MG63 (cell line): ENCODE results near the gene PREX1. TPM values are rescaled to one million over a fixed set of nuclear protein-coding genes. Genes with fewer than 3 reads are reported as not detected.
A peak's percentile ranks its signal among the peaks of the same experiment; 100 is the strongest.

ENCODE experiments used
- DNase-seq: peaks from one replicate; pipeline ENCODE4 v3.0.0-alpha.2; 2020
- H3K27me3 ChIP-seq: fragments of 250-450 bp; sonication (Bioruptor Pico); 2 replicates; pipeline ENCODE4 v1.5.1; 2020; ENCODE audit warnings: mild to moderate bottlenecking, moderate library complexity
- H3K36me3 ChIP-seq: fragments of 250-450 bp; sonication (Bioruptor Pico); 2 replicates; pipeline ENCODE4 v1.5.1; 2020; ENCODE audit warnings: mild to moderate bottlenecking, moderate library complexity
- H3K4me3 ChIP-seq: fragments of 250-450 bp; sonication (Bioruptor Pico); 2 replicates; pipeline ENCODE4 v1.5.1; 2020; ENCODE audit warnings: mild to moderate bottlenecking, moderate library complexity
- H3K9me3 ChIP-seq: fragments of 250-450 bp; sonication (Bioruptor Pico); 2 replicates; pipeline ENCODE4 v1.5.1; 2020; ENCODE audit warnings: mild to moderate bottlenecking, moderate library complexity
- total RNA-seq: library from RNA; depleted of rRNA; stranded (reverse); fragments of >200 nt; shearing (Covaris generic); gene quantifications from 2 replicates; pipeline ENCODE4 v1.2.3, GENCODE V29; 2014; ENCODE audit warnings: low replicate concordance

PREX1 gene
- total RNA-seq, 1 experiment from 2014 or later: 5.8 TPM

GRCh38 chr20:48689874-48690571, 137.8 kb downstream of the PREX1 start:
- Histone ChIP-seq H3K9me3 (no peaks in the 10 kb centered on the region), H3K4me3 (no peak overlapping the region), H3K36me3 (no peaks in the 10 kb centered on the region), H3K27me3 (no peaks in the 10 kb centered on the region)
- no peak for DNase-seq

- no peaks in the 10 kb centered on the region for H3K36me3 ChIP-seq
- DNase-seq: no peak
These were observed 138.4 kb downstream of the PREX1 start for GRCh38 chr20:48689388-48689787.

GRCh38 chr20:48688579-48688978, 139.2 kb downstream of the PREX1 start:
- no peaks in the 10 kb centered on the region for H3K9me3 ChIP-seq
- no peak for DNase-seq
- H3K4me3 ChIP-seq: no peak overlapping the region
- H3K27me3 ChIP-seq: no peaks in the 10 kb centered on the region
- H3K36me3 ChIP-seq: no peaks in the 10 kb centered on the region

More at GRCh38 chr20:48689388-48689787, 138.4 kb downstream of the PREX1 start:
- Histone ChIP-seq H3K9me3 (no peaks in the 10 kb centered on the region), H3K4me3 (no peak overlapping the region), H3K27me3 (no peaks in the 10 kb centered on the region)

DNA sequence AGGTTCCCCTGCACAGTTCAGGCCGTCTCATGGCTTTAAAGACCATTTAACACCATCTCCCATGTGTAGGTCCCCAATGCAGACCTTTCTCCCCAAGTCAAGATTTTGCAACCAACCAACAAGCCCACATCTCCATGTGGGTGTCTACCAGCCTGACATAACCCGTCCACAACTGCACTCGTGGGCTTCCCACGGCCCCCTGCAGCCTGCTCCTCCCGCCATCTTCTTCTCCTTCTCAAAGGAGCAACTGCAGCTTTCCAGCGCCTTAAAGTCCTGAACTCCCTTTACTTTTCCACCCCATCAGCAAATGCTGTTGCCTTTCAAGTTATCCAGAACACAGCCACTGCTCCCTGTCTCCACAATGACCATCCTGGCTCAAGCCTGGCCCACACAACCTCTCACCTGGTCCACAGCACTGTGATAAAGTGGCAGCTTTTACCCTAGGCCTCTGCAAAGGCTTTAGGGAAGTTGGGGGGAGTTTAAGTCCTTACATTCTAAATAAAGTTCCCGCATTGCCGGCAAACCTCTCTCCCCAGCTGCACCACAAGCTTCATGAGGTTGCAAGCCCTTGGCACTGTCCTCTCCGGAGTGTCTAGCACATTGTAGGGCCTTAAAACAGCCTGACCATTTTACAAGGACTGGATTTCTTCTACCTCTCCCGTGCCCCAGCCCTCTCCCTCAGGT, 140.5 kb downstream of the PREX1 start:
- no peak overlapping the region for H3K4me3 ChIP-seq
- no peaks in the 10 kb centered on the region for H3K27me3 ChIP-seq
- H3K36me3 ChIP-seq: no peaks in the 10 kb centered on the region
- no peak for DNase-seq
- no peaks in the 10 kb centered on the region for H3K9me3 ChIP-seq

GRCh38 chr20:48686238-48687116, 141.3 kb downstream of the PREX1 start:
- Histone ChIP-seq H3K36me3 (no peaks in the 10 kb centered on the region), H3K27me3 (no peaks in the 10 kb centered on the region), H3K4me3 (no peak overlapping the region), H3K9me3 (no peaks in the 10 kb centered on the region)
- peak; percentile 97 for DNase-seq

GRCh38 chr20:48685300-48685699, 142.5 kb downstream of the PREX1 start:
- H3K9me3 ChIP-seq: no peaks in the 10 kb centered on the region
- H3K4me3 ChIP-seq: no peak overlapping the region
- H3K27me3 ChIP-seq: no peaks in the 10 kb centered on the region
- no peaks in the 10 kb centered on the region for H3K36me3 ChIP-seq
- DNase-seq: no peak

GRCh38 chr20:48684501-48685041, 143.2 kb downstream of the PREX1 start:
- Histone ChIP-seq H3K36me3 (no peaks in the 10 kb centered on the region), H3K4me3 (no peak overlapping the region), H3K27me3 (no peaks in the 10 kb centered on the region), H3K9me3 (no peaks in the 10 kb centered on the region)
- no peak for DNase-seq

DNA sequence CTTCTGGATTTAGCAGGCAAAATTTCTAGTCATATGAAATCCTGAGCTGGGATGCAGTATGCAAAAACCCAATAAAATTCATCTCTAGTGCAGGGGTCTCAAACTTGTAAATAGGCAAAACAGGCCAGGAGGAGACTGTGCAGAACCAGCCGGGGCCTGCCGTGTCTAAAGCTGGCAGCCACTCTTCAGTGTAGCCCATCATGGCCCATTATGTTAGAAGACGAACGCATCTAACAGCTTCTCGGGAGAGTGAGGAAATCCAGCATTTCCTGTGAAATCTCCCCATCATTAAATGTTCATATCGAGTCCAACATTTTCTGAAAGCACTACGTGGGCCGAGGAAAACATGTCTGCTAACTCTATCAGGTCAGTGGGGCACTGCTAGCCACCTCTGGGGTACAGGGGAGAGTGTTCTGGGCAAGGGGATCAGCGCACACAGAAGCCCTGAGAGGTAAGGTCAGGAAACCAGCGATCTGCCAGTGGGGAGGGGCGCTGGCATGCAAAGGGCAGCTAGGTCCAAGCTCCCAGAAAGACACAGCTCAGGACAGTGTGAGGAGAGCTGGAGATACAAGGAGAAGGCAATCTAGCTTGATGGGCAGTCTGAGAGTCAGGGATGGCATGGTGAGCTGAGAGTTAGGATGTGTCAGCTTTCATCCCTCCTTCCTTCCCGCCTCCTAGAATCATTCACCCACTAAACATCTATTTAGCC, 144.2 kb downstream of the PREX1 start:
- Histone ChIP-seq H3K27me3 (no peaks in the 10 kb centered on the region), H3K36me3 (no peaks in the 10 kb centered on the region), H3K9me3 (no peaks in the 10 kb centered on the region), H3K4me3 (no peak overlapping the region)
- DNase-seq: no peak

GRCh38 chr20:48682529-48683363, 145.1 kb downstream of the PREX1 start:
- peak; percentile 37 for DNase-seq
- Histone ChIP-seq H3K27me3 (no peaks in the 10 kb centered on the region), H3K9me3 (no peaks in the 10 kb centered on the region), H3K4me3 (no peak overlapping the region), H3K36me3 (no peaks in the 10 kb centered on the region)

- DNase-seq: no peak
- H3K9me3 ChIP-seq: no peaks in the 10 kb centered on the region
- H3K4me3 ChIP-seq: no peak overlapping the region
- H3K27me3 ChIP-seq: no peaks in the 10 kb centered on the region
- no peaks in the 10 kb centered on the region for H3K36me3 ChIP-seq
These were observed 145.8 kb downstream of the PREX1 start for GRCh38 chr20:48681873-48682426.

GRCh38 chr20:48681201-48681872, 146.5 kb downstream of the PREX1 start:
- H3K27me3 ChIP-seq: no peaks in the 10 kb centered on the region
- no peaks in the 10 kb centered on the region for H3K36me3 ChIP-seq
- DNase-seq: no peak
- H3K9me3 ChIP-seq: no peaks in the 10 kb centered on the region
- H3K4me3 ChIP-seq: no peak overlapping the region

DNA sequence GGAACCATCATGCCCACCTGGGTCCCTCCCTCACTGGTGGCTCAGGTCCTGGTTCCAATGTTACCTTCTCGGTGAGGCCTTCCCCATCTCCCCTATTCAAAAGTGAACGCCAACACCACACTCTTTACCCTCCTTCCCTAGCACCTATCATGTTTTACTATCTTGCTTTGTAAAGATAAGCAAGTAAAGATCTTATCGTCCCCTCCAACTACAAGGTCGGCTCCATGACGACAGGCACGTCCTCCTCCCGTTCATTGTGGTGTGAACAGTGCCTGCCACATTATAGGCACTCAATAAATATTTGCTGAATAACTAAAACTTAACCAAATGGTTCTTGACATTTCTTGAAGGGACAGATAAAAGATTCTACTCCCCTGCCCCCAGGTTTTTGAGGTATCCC, 147.1 kb downstream of the PREX1 start:
- no peak overlapping the region for H3K4me3 ChIP-seq
- no peaks in the 10 kb centered on the region for H3K9me3 ChIP-seq

DNA sequence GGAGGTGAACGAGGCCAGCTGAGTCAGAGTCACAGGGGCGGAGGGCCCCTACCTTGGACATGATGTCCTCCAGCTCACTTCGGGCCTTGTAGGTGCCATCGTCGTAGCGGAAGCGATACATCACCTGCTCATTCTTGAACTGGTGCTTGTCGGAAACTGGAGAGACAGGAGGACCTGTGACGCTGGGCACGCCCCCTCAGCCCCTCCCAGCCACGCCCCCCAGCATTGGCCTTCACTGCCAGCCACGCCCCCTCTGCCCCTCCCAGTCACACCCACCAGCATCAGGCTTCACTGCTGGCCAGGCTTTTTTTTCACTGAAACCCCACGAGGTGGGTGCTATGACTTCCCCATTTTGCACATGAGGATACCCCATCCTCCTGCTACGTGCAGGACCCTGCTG, 148.2 kb downstream of the PREX1 start:
- H3K4me3 ChIP-seq: no peak overlapping the region

More for the DNA sequence above, 147.1 kb downstream of the PREX1 start:
- no peaks in the 10 kb centered on the region for H3K27me3 ChIP-seq
- no peaks in the 10 kb centered on the region for H3K36me3 ChIP-seq
- DNase-seq: no peak

GRCh38 chr20:48679011-48679410, 148.8 kb downstream of the PREX1 start:
- Histone ChIP-seq H3K9me3 (no peaks in the 10 kb centered on the region), H3K4me3 (no peak overlapping the region), H3K36me3 (no peaks in the 10 kb centered on the region), H3K27me3 (no peaks in the 10 kb centered on the region)
- no peak for DNase-seq

More for the DNA sequence above, 148.2 kb downstream of the PREX1 start:
- DNase-seq: no peak
- no peaks in the 10 kb centered on the region for H3K27me3 ChIP-seq
- H3K36me3 ChIP-seq: no peaks in the 10 kb centered on the region
- no peaks in the 10 kb centered on the region for H3K9me3 ChIP-seq

- Histone ChIP-seq H3K4me3 (no peak overlapping the region), H3K9me3 (no peaks in the 10 kb centered on the region), H3K27me3 (no peaks in the 10 kb centered on the region), H3K36me3 (no peaks in the 10 kb centered on the region)
- no peak for DNase-seq
These were observed 149.4 kb downstream of the PREX1 start for GRCh38 chr20:48678421-48678820.
